GM12872 (cell line): ENCODE results near the gene TBC1D14.

Source experiments
- CTCF ChIP-seq: IDR thresholded peaks from 3 replicates; pipeline ENCODE4 v1.5.1; 2011; ENCODE audit warnings: low read depth, mild to moderate bottlenecking, low read length, moderate library complexity; ENCODE audit not compliant: insufficient read depth

The TBC1D14 gene

GRCh38 chr4:6908432-6909112 is 1.1 kb upstream of the TBC1D14 start:
- TF ChIP-seq CTCF = no peak

- TF ChIP-seq CTCF = no peak
Measured at GRCh38 chr4:6909970-6910339, 329 bp downstream of the TBC1D14 start.

- peak; percentile 36; the same call in 1 of the 3 replicates for TF ChIP-seq CTCF
Measured at GRCh38 chr4:6910340-6910959, 824 bp downstream of the TBC1D14 start.

- no peak for TF ChIP-seq CTCF
Measured at GRCh38 chr4:6910960-6911874, 1.6 kb downstream of the TBC1D14 start.

GRCh38 chr4:6912441-6912840 is 2.8 kb downstream of the TBC1D14 start:
- TF ChIP-seq CTCF = no peak

- TF ChIP-seq CTCF = no peak
Measured at GRCh38 chr4:6913350-6913905, 3.8 kb downstream of the TBC1D14 start.

GRCh38 chr4:6914448-6914847 is 4.8 kb downstream of the TBC1D14 start:
- no peak for TF ChIP-seq CTCF
